GM19463 (cell line): Measurements from ENCODE around the gene TTC8.
"Not testable (repeated sequence)": the region's sequence is repeated elsewhere in the genome, so short reads cannot be mapped to it uniquely, and the experiment has no call there.

Experiments
- ATAC-seq: cut with Tn5 transposase; IDR thresholded peaks from one replicate; pipeline ENCODE4 v1.9.1; 2021; ENCODE audit warnings: mild to moderate bottlenecking, moderate library complexity; ENCODE audit not compliant: unreplicated experiment

Gene TTC8

GRCh38 chr14:88824314-88825077, at the start of gene TTC8:
Gene TTC8, plus strand, starts transcription at chr14:88824651. Its CDS starts 57 bp downstream, at chr14:88824708.
- ATAC-seq = peak; percentile 97

GRCh38 chr14:88775532-88775931, 48.9 kb upstream of the TTC8 start:
- no peak for ATAC-seq

- no peak for ATAC-seq
Observed at GRCh38 chr14:88785911-88786310, 38.5 kb upstream of the TTC8 start.

GRCh38 chr14:88786715-88787114, 37.7 kb upstream of the TTC8 start:
- no peak for ATAC-seq

GRCh38 chr14:88789573-88789972, 34.9 kb upstream of the TTC8 start:
- ATAC-seq = not testable (repeated sequence)

- no peak for ATAC-seq
Observed at GRCh38 chr14:88790501-88791251, 33.8 kb upstream of the TTC8 start.

GRCh38 chr14:88791252-88791621, 33.2 kb upstream of the TTC8 start:
- ATAC-seq = no peak

- ATAC-seq = no peak
Observed at GRCh38 chr14:88791629-88792472, 32.6 kb upstream of the TTC8 start.

GRCh38 chr14:88792473-88793258, 31.8 kb upstream of the TTC8 start, which contains the start of gene EML5:
Gene EML5, minus strand, starts transcription at chr14:88792953. Its CDS starts 450 bp downstream, at chr14:88792503.
- peak; percentile 86 for ATAC-seq

GRCh38 chr14:88793259-88793625, 31.2 kb upstream of the TTC8 start:
- no peak for ATAC-seq

GRCh38 chr14:88798156-88798555, 26.3 kb upstream of the TTC8 start:
- no peak for ATAC-seq

GRCh38 chr14:88799522-88799921, 24.9 kb upstream of the TTC8 start:
- no peak for ATAC-seq

GRCh38 chr14:88802596-88802995, 21.9 kb upstream of the TTC8 start:
- no peak for ATAC-seq

- ATAC-seq = no peak
Observed at GRCh38 chr14:88804035-88804434, 20.4 kb upstream of the TTC8 start.

GRCh38 chr14:88804477-88804876, 20.0 kb upstream of the TTC8 start:
- ATAC-seq = no peak

GRCh38 chr14:88808359-88808758, 16.1 kb upstream of the TTC8 start:
- ATAC-seq = no peak

GRCh38 chr14:88815980-88816379, 8.5 kb upstream of the TTC8 start:
- ATAC-seq = no peak

- no peak for ATAC-seq
Observed at GRCh38 chr14:88818018-88818417, 6.4 kb upstream of the TTC8 start.

GRCh38 chr14:88819674-88820073, 4.8 kb upstream of the TTC8 start:
- not testable (repeated sequence) for ATAC-seq

GRCh38 chr14:88821378-88821777, 3.1 kb upstream of the TTC8 start:
- ATAC-seq = no peak

- ATAC-seq = no peak
Observed at GRCh38 chr14:88821888-88822287, 2.6 kb upstream of the TTC8 start.
